SK-N-MC (cell line): Measurements from ENCODE around the gene BICDL1.

ENCODE experiments used
- EZH2 ChIP-seq: fragments of 200-600 bp; sonication (generic); IDR thresholded peaks from one replicate; pipeline ENCODE4 v1.6.1; 2017; ENCODE audit warnings: antibody characterized with exemption
- POLR2AphosphoS5 ChIP-seq: IDR thresholded peaks from 2 replicates; pipeline ENCODE4 v1.6.1; 2012; ENCODE audit warnings: mild to moderate bottlenecking, low read depth, low read length, borderline replicate concordance

- TF ChIP-seq POLR2AphosphoS5: no peak
- no peak for TF ChIP-seq EZH2
Observed at GRCh38 chr12:120140603-120141002, 151.6 kb downstream of the BICDL1 start.
